Activated effector memory CD4-positive, alpha-beta T cell treated with Interleukin-2 at 50 U/mL for 16 hours (primary cell): Measurements from ENCODE around the gene PHAF1.
"Not testable (repeated sequence)": the region's sequence is repeated elsewhere in the genome, so short reads cannot be mapped to it uniquely, and the experiment has no call there.

Experiments used
- DNase-seq: peaks from one replicate; pipeline ENCODE4 v3.0.0-alpha.2; 2020

The PHAF1 gene

DNA sequence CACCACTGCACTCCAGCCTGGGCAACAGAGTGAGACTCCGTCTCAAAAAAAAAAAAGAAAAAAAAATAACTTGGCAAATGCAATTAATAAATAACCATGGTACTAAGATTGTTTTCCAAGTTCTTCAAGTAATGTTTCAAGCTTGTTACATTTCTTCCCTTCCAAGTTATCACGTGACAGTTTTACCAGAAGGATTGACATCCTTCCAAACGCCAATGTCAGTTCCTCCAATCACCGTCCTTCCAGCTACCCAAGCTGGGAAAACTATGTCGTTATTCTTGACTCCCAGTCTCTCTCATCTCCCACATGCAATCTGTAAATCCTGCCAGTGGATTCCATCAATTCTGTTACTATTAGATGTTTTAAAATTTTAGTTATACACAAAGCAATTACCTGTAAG is 3.9 kb upstream of the PHAF1 start:
- DNase-seq = no peak

DNA sequence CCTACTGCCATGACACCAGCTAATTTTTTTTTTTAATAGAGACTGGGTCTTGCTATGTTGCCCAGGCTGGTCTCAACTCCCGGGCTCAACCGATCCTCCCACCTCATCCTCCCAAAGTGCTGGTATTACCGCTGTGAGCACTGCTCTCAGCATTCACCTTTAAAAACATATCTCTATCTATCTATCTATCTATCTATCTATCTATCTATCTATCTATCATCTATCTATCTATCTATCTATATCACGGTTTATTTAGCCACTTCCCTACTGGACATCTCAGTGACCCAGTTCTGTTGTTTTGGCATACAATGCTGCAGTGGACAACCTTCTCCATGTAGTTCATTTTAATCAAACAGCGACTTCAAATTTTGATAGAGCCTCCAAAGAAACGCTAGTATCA is 1.3 kb upstream of the PHAF1 start:
- DNase-seq = no peak

DNA sequence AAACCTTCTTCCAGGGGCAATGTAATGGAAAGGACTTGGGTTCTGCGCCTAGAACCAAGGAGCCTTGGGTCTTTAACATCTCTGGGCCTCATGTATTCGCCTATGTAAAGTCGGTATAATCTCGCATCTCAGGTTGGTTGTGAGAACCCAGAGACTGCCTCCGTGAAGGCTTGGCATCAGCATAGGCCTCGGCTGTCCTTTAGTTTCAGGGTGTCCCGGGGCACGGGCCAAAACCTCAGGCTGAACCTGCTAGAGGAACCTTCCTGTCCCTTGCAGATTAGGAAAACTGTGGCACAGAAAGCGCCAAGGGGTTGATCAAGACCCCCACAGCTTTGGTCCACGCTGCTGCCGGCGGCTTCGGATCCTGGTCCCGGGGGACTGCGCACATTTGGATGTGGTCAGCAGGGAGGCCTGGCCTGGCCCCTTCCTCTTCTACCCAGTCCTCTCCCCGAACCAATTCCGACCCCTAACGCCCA is 772 bp upstream of the PHAF1 start:
- no peak for DNase-seq

- DNase-seq = no peak
Observed at GRCh38 chr16:67111951-67112444, 2.3 kb downstream of the PHAF1 start.

DNA sequence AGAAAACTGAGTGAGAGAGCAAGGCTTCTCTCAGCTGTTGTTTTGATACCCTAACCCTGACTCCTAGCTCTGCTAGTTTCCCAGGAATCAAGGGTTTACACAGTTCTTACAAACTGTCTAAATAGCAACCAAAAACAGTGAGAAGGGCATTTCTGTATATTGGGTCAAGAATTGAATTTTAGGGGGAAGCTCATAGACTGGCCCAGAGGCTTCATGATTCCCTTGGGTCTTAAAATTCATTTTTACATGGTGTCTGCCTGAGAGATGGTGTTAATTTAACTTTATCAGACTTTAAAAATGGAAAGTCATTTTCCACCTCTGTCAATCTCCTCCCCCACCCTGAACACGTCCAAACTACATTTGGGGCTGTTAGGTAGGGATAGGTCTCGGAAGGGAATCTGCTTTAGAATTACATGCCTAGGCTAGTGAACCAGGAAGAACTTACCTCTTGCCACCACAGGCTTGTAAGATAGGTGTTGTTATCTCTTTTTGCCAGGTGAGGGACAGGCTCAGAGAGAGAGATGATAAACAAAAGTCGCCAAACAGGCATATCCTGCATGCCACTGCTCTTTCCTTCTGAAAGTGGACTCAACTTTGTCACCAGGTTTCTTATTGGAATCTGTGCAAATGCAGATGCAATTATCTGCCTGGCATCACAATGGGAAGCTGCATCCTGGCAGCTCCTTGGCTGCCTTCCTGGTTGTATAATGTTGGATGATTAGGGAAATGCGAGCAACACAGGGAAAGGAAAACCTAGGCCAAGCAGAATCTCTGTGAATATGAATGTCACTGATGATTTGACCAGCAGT is 3.1 kb downstream of the PHAF1 start:
- no peak for DNase-seq

GRCh38 chr16:67114793-67115192 is 5.1 kb downstream of the PHAF1 start:
- DNase-seq = no peak

GRCh38 chr16:67115639-67116038 is 5.9 kb downstream of the PHAF1 start:
- DNase-seq = no peak

GRCh38 chr16:67116388-67117311 is 6.9 kb downstream of the PHAF1 start:
- no peak for DNase-seq

DNA sequence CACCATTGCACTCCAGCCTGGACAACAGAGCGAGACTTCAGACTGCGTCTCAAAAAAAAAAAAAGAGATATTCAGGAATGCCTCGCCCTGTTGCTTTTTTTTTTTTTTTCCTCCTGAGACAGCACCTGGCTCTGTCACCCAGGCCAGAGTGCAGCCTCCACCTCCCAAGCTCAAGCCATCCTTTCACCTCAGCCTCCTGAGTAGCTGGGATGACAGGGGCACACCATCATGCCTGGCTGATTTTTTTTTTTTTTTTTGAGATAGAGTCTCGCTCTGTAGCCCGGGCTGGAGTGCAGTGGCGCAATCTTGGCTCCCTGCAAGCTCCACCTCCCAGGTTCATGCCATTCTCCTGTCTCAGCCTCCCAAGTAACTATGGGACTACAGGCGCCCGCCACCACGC is 8.0 kb downstream of the PHAF1 start:
- no peak for DNase-seq

- DNase-seq = no peak
Observed at GRCh38 chr16:67120025-67120424, 10.3 kb downstream of the PHAF1 start.

DNA sequence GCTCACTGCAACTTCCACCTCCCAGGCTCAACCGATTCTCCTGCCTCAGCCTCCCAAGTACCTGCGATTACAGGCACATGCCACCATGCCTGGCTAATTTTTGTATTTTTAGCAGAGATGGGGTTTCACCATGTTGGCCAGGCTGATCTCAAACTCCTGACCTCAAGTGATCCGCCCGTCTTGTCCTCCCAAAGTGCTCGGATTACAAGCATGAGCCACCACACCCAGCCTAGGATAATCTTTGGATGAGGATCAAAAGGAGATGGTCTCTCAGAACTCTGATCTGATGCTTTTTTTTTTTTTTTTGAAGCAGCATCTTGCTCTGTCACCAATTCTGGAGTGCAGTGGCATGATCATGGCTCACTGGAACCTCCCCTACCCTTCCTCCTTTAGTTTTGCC is 13.1 kb downstream of the PHAF1 start:
- DNase-seq = not testable (repeated sequence)

GRCh38 chr16:67128417-67128816 is 18.7 kb downstream of the PHAF1 start:
- no peak for DNase-seq

DNA sequence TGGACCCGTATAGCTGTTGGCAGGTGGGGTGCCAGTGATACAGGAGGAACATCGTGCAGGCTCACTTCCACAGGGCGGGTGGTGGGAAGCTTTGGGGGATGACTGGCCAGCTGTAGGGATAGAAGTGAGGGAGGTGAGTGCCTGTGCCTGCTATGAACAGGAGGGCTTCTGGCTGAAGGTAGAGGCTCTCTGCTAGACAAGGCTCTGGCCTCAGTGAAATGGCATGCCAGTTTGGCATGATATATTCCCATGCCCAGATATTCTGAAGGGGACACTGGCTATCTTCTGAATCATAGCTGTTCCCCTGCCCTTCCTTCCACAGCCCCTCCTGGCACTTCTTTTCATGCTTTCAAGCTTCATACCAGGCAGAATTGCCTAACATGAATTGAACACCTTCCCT is 19.1 kb downstream of the PHAF1 start:
- no peak for DNase-seq

DNA sequence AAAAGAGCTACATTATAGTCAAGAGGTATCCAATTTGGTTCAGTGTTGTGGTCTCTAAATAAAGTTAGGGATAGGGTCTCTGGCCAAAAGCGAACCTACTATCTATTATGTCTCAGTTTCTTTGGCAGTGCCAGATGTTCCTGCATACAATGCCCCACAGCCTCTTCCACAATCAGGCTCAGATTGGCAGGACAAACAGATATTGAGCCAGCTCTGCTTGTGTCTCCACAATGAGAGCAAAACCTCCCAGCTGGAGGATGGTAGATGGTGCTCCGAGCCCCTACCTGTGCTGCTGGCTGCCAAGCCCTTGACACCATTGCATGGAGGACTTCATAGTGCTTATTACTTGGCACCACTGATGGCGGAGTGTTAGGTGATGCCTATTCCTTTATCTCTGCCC is 19.7 kb downstream of the PHAF1 start:
- no peak for DNase-seq

DNA sequence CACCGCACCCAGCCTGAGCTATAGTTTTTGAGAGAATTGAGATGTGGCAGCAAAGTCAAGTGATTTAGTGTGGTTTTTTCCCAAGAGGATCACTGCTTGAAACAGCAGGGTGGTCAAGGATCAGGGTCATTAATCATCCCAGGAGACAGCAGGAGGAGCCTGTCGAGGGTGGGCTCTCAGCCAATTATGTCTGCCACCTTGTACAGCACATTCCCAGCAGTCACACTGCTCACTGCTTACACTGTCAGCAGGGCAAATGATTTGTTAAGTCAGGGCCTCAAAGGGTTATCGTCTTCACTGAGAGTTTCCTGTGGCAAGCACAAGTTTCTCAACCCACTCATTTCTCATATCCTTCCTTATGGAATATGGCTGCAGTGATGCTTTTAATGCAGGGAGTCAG is 27.9 kb downstream of the PHAF1 start:
- DNase-seq = no peak

- no peak for DNase-seq
Observed at GRCh38 chr16:67141391-67141790, 31.6 kb downstream of the PHAF1 start.

GRCh38 chr16:67142342-67142741 is 32.6 kb downstream of the PHAF1 start:
- no peak for DNase-seq

DNA sequence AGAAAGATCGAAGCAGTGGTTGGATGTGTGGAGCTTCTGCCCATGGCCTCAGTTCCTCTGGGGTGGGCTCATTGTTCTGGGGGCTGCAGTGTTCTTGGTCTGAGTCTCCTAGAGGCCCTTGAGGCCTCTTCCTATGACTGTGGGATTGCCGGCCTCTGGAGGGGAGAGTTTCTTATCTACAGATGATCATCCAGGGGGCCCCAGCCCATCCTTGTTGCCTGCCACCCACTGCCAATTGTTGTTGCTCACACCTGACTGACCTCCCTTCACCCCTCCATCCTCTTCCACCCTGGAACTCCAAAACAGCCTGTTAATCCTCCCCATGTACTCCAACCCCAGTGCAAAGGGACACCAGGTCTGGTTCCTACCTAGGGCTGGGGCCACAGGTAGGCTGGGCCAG is 35.2 kb downstream of the PHAF1 start:
- DNase-seq = no peak

DNA sequence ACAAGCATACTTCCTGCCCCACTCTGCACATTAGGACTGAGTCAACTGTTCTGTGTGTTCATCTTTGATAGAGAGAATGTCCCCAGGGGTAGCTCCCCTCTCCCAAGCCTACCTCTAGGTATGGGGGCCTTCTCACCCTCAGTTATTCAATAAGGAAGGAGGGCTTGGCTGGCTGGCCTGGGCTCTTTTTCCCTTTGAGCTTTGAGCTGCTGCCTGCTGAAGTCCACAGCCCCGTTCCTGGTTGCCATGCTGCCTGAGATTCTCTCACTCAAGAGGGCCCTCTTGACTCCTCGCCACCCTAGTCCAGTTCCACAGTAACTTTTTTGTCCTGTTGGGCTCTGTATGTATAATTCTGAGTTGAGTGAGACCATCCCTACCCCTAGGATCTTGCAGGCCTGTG is 36.0 kb downstream of the PHAF1 start:
- no peak for DNase-seq

DNA sequence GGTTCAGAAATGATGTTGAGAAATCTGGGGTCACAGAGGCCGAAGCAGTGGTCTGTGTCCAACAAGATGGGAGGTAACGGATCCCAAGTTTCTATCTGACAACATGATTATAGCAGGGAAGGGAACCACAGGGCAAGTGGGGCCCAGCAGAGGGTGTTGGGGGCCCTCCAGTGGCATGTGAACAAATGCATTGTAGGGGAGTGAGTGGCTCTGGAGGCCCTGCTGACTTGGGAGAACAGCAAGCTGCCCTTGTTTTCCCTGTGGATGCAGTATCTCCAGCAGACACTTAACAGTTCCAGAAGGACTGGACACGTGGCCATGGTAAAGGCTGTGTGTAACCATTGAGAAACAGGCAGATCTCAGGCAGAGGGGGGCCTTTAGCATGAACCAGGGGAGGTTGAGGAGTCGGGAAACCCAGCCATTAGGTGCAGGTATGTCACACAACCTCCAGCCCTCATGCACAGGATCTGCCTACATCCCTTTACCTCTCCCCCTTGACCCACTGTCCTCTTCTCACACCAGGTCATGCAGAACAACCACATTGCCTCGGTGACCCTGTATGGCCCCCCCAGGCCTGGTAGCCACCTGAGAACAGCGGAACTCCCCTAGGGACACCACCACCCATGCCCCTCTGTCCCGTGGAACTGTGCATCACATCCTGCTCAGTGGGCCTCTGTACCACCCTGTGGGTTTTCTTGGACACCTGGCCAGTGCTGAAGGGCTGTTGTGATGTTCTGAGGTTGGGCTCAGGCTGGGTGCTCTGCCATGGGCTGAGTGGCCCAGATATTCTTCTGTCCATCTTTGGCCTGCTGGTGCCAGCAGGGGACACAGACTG is 37.0 kb downstream of the PHAF1 start:
- no peak for DNase-seq

DNA sequence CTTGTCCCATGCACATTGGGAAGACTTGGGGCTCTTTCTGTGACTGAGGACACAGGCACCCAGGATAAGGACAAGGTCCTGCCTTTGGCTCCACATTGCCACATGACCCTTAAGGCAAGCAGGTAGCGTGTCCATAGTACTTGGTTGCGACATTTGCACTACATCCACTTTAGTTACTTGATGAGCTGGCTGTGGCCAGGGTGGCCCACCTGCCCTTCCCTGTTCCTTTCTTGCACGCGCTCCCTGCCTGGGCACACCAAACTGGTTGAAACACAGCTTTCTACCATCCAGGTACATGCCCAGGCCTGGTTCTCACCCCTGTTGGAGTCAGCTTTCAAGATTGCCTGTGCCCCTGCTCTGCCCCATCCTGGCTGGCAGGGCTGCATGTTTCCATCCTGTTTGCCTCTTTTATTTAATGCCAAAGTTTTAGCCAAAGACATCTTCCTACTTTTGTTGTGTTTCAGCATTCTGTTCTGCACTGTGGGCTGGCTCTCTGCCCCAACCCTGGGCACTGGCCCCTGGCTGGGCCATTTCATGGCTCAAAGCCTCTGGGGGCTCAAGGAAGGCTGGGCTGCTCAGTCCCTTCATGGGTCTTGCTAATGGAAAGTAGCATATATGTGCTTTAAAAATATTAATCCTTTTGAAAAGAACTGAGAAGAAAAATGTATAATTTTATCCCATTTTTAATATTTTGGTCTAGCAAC is 37.8 kb downstream of the PHAF1 start:
- no peak for DNase-seq

- DNase-seq = no peak
Observed at GRCh38 chr16:67148221-67148620, 38.5 kb downstream of the PHAF1 start.
